ENCODE results near the gene FOXD4L6. TPM values are rescaled to one million over a fixed set of nuclear protein-coding genes. Genes with fewer than 3 reads are reported as not detected.
"Not testable (repeated sequence)": the region's sequence is repeated elsewhere in the genome, so short reads cannot be mapped to it uniquely, and the experiment has no call there.

FOXD4L6 gene
- total RNA-seq, 1 donor from 2014 or later, result not detected

DNA sequence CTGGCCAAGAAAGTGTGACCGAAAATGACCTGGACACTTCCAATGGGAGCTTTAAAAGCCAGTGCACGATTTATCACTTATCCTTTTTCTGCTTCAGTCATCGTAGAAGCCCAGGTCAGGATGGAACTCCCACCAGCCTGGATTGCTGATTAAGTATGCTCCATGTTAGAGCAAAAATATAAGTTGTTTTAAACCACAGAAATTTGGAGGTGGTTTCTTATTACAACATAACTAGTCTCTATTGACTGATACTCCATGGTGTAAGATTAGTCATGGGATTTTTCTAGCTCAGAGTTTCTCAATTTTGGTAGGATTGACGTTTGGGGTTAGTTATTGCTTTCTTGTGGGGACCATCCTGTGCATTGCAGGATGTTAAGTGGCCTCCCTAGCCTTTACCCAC is 29.7 kb downstream of the FOXD4L6 start:
- DNase-seq, result not testable (repeated sequence)

DNA sequence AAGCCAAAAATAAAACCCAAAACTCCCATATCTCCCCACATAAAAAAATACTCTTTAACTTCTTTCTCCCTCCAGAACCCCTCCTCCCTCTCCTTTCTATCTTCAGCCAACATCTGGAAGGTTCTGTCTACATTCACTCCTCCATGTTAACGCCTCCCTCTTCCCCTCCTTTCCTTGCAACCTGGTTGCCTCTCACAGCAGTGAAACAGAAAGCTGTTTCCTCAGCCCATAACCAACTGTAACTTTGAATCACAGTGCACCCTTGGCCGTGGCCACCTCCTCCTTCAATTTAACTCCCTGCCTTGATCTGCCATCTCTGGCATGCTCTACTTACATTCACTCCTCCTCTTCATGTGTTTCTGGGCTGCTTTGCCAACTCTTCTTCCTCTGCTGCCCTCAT is 33.4 kb downstream of the FOXD4L6 start:
- DNase-seq, result not testable (repeated sequence)

DNA sequence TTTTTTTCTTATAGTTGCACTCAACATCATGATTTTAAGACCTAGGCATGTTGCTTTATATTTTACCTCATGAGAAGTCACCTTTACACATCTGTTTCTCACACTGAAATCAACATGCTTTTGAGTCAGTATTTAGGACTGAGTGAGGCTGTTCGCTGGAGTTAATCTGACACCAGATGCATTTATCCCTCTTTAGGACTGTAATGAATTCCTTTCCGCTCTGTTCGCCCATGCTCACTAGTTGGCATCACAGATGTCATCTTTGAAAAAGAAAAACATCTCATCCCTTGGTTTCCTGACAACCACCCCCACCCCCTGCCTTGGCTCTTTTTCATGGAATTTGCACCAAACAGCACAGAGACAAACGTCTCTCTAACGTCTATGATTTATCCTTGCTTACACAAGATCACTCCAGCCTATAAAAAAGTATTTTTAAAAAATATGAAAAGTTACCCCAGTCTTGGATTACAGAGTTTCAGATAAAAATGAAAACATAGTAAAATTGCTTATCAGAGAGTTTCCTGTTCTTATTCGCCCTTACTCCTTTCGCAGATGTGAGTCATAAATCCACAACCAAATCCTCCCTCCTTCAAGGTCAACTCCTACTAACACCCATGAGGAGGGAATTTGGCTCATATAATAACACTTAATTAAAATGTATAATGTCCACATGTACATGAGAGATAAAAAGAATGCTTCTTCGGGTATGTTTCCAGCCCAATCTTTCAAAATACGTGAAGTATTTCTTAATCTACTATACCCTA is 34.3 kb downstream of the FOXD4L6 start:
- DNase-seq, result not testable (repeated sequence)

DNA sequence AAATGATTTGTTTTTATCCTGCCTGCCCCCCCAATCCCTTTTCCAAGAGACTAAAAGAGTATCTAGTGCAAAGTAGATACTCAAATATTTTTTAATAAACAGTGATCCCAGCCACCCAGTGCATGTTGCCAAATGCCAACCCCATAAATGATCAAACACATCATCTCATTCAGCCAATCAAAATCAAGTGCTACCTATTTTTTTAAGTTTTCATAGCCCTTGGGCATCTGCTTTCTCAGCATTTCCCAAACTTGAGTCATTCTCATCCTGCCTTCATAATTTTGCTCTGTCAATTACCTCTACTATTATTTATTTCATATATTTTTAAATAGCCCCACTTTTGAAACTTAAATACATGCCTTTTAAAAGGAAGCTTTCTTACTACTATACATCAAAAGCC is 37.6 kb downstream of the FOXD4L6 start:
- DNase-seq, result not testable (repeated sequence)

DNA sequence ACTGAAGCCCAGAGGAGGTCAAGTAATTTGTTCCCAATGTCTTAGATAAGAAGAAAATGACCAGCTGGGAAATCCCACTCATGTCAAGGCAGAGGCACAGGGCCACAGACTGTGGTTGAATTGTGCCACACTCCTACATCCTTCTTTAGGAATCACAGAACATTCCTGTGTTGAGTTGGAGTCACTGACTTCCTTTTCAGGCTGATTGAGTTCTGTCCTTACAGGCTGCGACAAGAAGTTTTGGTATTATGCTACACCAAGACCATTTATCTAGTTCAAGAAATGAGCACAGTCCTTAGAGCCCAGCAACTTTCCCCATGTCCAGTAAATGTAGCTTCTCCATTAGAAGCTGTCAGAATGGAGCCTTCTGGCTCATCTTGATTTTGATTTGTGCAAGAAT is 38.1 kb downstream of the FOXD4L6 start:
- DNase-seq, result not testable (repeated sequence)

DNA sequence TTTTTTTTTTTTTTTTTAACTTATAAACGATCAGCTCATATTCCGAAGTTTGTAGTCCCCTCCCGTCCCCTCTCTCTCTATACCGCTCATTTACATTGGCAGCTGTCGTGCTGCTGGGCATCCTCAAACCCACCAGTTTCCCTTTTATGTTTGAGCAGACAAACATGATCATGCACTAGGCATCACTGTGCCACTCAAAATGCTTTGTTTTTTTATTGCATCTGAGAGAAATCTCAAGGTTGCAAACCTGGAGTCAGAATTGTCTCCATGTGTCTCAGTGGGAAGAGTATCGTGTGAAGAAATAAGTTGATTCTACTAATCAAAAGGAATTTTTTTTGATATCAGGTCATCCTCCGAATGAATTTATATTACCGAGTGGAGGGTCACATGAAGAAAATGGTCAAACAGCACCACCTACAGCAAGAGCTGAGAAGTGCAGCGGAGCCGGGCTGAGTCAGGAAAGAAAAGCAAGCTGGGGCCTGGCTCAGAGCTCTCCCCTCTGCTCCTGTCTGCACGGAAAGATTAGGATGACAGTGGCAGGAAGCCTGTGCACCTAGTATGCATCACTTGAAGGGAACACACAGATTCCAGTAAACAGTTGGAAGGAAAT is 39.9 kb downstream of the FOXD4L6 start:
- DNase-seq, result not testable (repeated sequence)

DNA sequence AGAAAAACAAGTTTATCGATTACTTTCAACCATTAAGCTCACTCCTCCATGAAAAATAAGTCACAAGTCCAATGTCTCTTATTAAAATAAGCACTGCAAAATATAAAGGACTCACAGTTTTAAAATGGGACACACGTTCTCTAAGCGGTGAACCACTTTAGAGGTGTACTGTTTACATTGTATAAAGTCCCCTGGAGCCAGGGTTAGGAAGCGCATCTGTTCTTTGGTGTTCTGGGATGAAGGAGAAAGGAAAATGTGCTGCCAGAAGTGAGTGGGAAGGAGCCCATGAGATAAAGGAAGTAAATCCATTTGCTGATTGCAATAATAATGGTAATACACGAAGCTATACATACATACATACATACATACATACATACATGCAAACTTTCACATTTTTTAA is 40.6 kb downstream of the FOXD4L6 start:
- DNase-seq, result not testable (repeated sequence)

DNA sequence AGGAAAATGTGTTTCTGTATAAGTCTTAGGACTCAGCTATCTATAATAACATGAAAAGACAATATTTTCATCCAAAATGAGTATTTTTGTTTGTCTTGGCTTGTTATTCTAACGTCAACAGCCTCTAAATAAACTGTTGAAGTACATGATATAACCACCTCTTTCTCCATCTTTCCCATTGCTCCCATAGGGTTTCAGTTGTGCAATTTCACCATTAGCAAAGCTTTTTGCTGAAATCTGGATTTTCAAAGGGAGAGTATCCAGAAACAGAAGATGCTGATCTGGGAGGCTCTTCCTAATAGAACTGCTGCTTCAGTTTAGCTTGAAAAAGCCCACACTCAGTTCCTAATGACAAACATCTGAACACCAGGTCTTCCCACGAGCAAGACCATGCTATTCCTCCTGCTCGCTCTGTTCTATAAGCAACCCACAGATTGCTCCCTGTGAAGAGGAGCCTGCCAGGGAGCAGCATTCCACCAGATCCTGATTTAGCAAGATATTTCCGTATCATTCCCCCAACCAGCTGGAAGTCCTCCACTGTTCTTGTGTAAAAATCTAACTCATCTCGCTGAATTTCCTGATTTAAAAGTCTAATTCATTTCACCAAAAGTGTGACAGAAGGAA is 41.2 kb downstream of the FOXD4L6 start:
- peak; percentile 32 for DNase-seq

DNA sequence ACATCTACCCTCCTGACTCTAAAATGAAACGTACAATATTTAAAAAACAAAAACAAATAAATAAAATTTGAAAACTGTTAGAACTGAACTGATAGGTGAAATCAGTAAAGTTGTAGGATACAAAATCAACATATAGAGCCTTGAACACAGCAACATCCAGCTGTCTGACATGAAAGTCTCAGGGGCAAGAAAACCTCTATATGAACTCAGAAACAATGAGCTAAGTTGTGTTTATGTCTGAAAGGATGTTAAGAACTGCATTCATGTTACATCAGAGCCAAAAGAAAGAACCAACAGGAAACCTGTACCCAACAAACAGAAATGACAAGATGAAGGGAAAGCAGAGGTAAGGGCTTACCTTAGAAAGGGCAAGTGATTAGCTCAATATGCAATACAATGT is 41.8 kb downstream of the FOXD4L6 start:
- DNase-seq, result not testable (repeated sequence)

DNA sequence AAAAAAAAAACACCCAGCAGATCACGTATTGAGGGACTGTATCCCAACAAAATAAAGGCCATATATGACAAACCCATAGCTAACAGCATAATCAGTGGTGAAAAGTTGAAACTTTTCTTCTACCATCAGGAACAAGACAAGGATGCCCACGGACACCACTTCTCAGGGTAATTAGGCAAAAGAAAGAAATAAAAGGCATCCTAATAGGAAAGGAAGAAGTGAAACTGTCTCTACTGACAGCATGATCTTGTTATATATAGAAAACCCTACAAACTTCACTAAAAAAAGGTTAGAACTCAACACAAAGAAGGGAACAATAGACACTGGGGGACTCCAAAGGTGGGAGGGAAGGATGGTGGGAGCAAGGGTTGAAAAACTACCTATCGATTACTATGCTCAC is 42.3 kb downstream of the FOXD4L6 start:
- DNase-seq, result not testable (repeated sequence)

DNA sequence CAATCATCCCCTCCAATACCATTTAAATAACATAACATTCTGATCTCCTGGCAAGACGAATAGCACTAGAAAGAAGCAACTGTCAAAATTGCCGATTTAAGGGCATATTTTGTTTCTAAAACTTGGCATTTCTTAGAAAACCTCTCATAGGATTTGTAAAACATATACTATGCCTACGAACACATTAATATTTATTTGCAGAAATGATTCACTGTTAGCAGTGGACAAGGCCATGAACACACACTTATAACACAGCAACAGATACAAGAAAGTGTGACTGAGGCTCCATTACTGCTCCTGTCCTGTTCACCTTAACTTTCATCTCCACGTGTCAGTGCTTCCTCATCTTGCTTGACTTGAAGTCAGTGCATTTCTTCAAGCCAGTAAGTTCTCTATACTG is 46.1 kb downstream of the FOXD4L6 start:
- not testable (repeated sequence) for DNase-seq

DNA sequence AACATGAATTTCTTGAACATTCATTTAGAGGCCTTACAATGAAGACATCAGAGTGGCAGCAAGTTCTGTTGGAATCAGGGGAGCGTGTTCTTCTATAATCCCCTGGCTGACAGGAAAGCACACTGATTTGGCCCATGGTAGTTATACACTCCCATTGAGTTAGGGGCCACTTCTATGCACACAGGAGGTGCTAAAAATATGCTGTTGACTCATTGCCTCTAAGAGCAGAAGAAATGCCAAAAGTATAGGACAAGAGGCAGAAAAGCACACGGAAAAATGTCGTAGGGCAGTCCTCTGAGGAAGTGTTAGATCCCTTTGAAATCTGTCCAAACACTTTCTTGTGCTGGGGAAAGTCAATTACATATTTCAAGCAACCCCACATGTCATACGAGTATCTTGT is 49.0 kb downstream of the FOXD4L6 start:
- DNase-seq, result not testable (repeated sequence)

DNA sequence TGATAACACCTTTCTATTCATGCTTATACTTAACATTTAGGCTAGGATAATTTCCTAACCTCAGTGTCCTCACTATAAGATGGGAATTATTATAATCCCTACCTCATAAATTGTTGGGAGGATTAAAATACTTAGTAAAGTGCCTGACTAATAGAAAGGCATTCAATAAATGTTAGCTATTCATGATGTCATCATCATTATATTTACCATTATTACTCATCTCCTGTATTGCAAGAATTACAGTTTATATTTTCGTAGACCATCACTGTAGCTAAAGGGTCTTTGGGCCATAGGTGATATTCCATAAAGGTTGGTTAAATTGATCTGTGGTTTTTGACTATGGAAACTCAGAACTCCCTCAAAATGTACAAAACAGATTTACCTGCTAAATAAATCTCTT is 50.9 kb downstream of the FOXD4L6 start:
- DNase-seq, result not testable (repeated sequence)

Other genes with a start within 250 kb of the FOXD4L6 start
- gene ZNG1F, start 60.6 kb upstream of the FOXD4L6 start, total RNA-seq, result 7.0 TPM